ENCODE results near the gene MS4A4A. TPM values are rescaled to one million over a fixed set of nuclear protein-coding genes. Genes with fewer than 3 reads are reported as not detected.
A peak's percentile ranks its signal among the peaks of the same experiment; 100 is the strongest.

The MS4A4A gene
- total and polyA plus RNA-seq, 10 of the 15 experiments (the other 5 are each of a cell fraction or from before 2014, with no cell fraction given): 0.10 to 2.4 (median 0.68) TPM

DNA sequence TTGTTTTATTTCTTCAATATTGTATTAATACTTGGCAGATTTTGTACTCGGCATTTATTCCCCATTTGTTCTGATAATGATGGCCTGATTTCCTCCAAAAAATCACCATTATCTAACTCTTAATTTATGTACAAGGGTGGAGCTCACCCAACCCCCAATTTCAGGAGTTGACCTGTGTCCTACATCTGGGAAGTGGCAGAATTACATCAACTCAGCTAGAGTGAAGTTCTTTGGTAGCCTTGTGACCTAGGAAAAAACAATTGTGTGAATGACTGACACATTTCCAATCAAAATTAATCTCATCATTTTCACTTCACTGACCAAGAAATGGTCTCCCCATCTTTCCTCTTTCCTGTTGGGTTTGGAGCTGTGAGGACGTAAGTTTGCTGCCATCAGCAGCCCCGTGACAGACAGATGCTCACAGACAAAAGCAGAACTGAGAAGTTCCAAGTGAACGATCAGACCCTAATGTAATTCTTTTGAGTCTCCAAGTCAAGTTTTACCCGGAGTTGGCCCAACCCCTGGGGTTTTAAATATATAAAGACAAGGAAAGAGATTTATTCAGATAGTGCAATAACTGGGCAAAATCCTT, 30.0 kb downstream of the MS4A4A start (continued):
- TF ChIP-seq ZNF622 (IDR thresholded peaks at IDR 0.05): no peak
- peak; percentile 27; the same call in 1 of the 3 replicates for TF ChIP-seq POU2F2 (IDR thresholded peaks at IDR 0.05; ENCODE audit: borderline replicate concordance, low read depth, low read length)
- TF ChIP-seq, protein P1, sequence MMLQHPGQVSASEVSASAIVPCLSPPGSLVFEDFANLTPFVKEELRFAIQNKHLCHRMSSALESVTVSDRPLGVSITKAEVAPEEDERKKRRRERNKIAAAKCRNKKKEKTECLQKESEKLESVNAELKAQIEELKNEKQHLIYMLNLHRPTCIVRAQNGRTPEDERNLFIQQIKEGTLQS (IDR thresholded peaks at IDR 0.05; ENCODE audit: borderline replicate concordance, extremely low read depth, low read depth, low read length): no peak
- no peak for TF ChIP-seq HDAC2 (IDR thresholded peaks at IDR 0.05)
- no peak for TF ChIP-seq HDAC6 (IDR thresholded peaks at IDR 0.05; ENCODE audit: unreplicated experiment)

DNA sequence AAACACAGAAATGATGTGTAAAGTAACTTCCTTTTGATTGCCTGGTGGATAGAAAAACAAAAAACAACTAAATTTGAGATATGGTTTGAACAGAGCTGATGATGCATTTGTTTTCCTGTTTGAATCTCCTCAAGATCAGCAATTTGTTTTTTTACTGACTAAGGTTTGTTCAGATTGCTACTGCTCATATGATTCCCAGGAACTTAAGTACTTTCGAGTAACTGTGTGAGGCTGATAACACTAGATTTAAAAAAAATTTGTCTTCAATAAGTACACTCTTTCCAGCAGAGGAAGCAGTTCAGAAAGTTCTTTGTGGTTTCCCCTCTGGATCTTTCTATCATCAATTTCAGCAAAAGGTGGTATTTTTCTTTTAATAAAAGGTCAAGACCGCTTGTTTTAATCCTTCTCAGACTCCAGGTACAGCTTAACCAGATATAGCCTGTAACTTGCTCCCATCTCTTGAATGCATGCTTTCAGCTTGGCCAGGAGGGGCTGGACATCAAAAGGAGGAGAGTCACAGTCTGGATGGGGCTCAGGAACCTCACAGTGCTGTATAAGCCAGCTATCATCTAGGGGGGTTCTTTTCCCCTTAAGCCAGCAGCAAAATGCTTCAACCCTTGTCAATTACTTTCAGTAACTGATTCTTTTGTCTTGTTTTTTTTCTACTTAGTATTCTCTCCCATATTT, 34.3 kb downstream of the MS4A4A start:
- intact Hi-C loops (cut with micrococcal nuclease; ENCODE audit: unreplicated experiment): loop anchor here (10.0 kb wide), 1 partner anchor 110 kb away; no protein-coding TSS in a partner anchor
- CTCF ChIA-PET: interaction anchor here (0.6 to 11.9 kb wide), 6 partner anchors 19 to 1791 kb away, joined by 3 to 93 read pairs (median 6); no protein-coding TSS in a partner anchor
- no TSS peak for BruUV-seq (replicated peaks)
- Histone ChIP-seq H3K4me3 (no peak overlapping the region), H3K27me3 (replicated peaks in 1 of 2; ENCODE audit: control insufficient read depth in 2 of 2, insufficient read depth in 2 of 2, low read length in 1 of 2) (no peaks in the 10 kb centered on the region), H3K79me2 (ENCODE audit: control insufficient read depth, insufficient read depth, low read length) (no peaks in the 10 kb centered on the region), H3K9me3 (replicated peaks; ENCODE audit: control insufficient read depth, insufficient read depth, low read length) (peaks cover 10% of the 10 kb centered on the region), H2AFZ (ENCODE audit: control insufficient read depth, low read depth, low read length) (peak overlapping the region; percentile 15), H4K20me1 (ENCODE audit: control insufficient read depth, insufficient read depth) (no peaks in the 10 kb centered on the region), H3K9ac (ENCODE audit: control insufficient read depth, insufficient read depth, low read length) (no peak overlapping the region), H3K4me1 (ENCODE audit: control insufficient read depth, insufficient read depth, low read length) (peaks cover 32% of the 10 kb centered on the region), H3K27ac (ENCODE audit: control insufficient read depth, insufficient read depth) (no peak overlapping the region), H3K36me3 (ENCODE audit: control insufficient read depth in 2 of 2, insufficient read depth in 2 of 2, low read length in 1 of 2) (no peaks in the 10 kb centered on the region), H3K4me2 (ENCODE audit: control insufficient read depth, insufficient read depth) (no peak overlapping the region)
- SMC1A ChIA-PET (ENCODE audit: uncharacterized antibody, unreplicated experiment): interaction anchor here (0.8 to 3.0 kb wide), 10 partner anchors 8 to 304 kb away, joined by 3 to 11 read pairs (median 5); no protein-coding TSS in a partner anchor
- in situ Hi-C loops (cut with MboI): no loop called here
- ATAC-seq (no peak), FAIRE-seq (no peak), DNase-seq (ENCODE audit: low read depth, low spot score) (no peak)
- 30% methylated on average over 2 of the region's 2 CpGs for WGBS (ENCODE audit: insufficient coverage, insufficient replicate concordance, low lambda C conversion rate, missing lambda C conversion rate)
- POLR2A ChIA-PET: no interaction called here
- RAD21 ChIA-PET (ENCODE audit: unreplicated experiment): interaction anchor here (1.7 to 2.0 kb wide), 2 partner anchors 49 to 55 kb away, joined by 3 to 5 read pairs; no protein-coding TSS in a partner anchor
- TF ChIP-seq, protein P2, sequence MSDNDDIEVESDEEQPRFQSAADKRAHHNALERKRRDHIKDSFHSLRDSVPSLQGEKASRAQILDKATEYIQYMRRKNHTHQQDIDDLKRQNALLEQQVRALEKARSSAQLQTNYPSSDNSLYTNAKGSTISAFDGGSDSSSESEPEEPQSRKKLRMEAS (IDR thresholded peaks at IDR 0.05; ENCODE audit: low read depth, low read length): no peak
- TF ChIP-seq, protein P3, sequence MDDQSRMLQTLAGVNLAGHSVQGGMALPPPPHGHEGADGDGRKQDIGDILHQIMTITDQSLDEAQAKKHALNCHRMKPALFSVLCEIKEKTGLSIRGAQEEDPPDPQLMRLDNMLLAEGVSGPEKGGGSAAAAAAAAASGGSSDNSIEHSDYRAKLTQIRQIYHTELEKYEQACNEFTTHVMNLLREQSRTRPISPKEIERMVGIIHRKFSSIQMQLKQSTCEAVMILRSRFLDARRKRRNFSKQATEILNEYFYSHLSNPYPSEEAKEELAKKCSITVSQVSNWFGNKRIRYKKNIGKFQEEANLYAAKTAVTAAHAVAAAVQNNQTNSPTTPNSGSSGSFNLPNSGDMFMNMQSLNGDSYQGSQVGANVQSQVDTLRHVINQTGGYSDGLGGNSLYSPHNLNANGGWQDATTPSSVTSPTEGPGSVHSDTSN (IDR thresholded peaks at IDR 0.05; ENCODE audit: insufficient replicate concordance, low read depth, low read length): no peak

All from GM12878 (cell line).